GM12878 (cell line): ENCODE measurements around the gene HIF1AN. TPM values are rescaled to one million over a fixed set of nuclear protein-coding genes. Genes with fewer than 3 reads are reported as not detected.

Experiments used
- ATAC-seq: fragments of 200-7000 bp; cut with Tn5 transposase; 3 replicates; pipeline ENCODE4 v1.9.1; 2020; ENCODE audit warnings: mild to moderate bottlenecking, moderate library complexity
- BruUV-seq: library from RNA; stranded (reverse); fragments of 400-500 nt; replicated peaks from 2 replicates; lab custom pipeline; 2021; lab: Mats Ljungman, UMichigan
- CTCF ChIA-PET: fragments of 300-600 bp; sonication (Branson Sonifier 250); formaldehyde crosslinking; extraction: SDS; loops from one replicate; lab custom pipeline; 2021; ENCODE audit warnings: inconsistent platforms; lab: Yijun Ruan, JAX
- POLR2A ChIA-PET: fragments of 350-600 bp; formaldehyde crosslinking; extraction: SDS; loops from one replicate; lab custom pipeline; 2021; ENCODE audit warnings: inconsistent platforms; lab: Charles Lee
- RAD21 ChIA-PET: fragments of 300-600 bp; sonication (Branson Sonifier 250); formaldehyde crosslinking; loops from one replicate; lab custom pipeline; 2023; ENCODE audit warnings: antibody characterized with exemption; ENCODE audit not compliant: unreplicated experiment; lab: Charles Lee
- SMC1A ChIA-PET: fragments of 300-600 bp; sonication (Branson Sonifier 250); formaldehyde crosslinking; loops from one replicate; lab custom pipeline; 2023; ENCODE audit not compliant: unreplicated experiment, uncharacterized antibody; lab: Charles Lee
- DNase-seq: peaks from one replicate; pipeline ENCODE4 v3.0.0-alpha.2; 2011; ENCODE audit warnings: low read depth, low spot score
- FAIRE-seq: peaks from 3 replicates; lab custom pipeline; 2011; peaks lifted over from hg19 to GRCh38; lab: Jason Lieb, UNC
- H2AFZ ChIP-seq: 2 replicates; pipeline ENCODE4 v1.6.0; 2011; ENCODE audit warnings: low read depth, low read length, control low read depth; ENCODE audit not compliant: control insufficient read depth
- H3K27ac ChIP-seq: 2 replicates; pipeline ENCODE4 v1.5.1; 2011; ENCODE audit warnings: control low read depth; ENCODE audit not compliant: control insufficient read depth, insufficient read depth
- H3K27me3 ChIP-seq, 2 experiments: replicated peaks in 1 of 2; 2 replicates each; pipeline versions ENCODE4 v1.6.0 to v1.6.1; 2011; ENCODE audit warnings: low read length in 1 of 2; ENCODE audit not compliant: control insufficient read depth in 2 of 2, insufficient read depth in 2 of 2
- H3K36me3 ChIP-seq, 2 experiments: 2 replicates each; pipeline ENCODE4 v1.5.1; 2011; ENCODE audit warnings: low read length in 1 of 2; ENCODE audit not compliant: control insufficient read depth in 2 of 2, insufficient read depth in 2 of 2
- H3K4me1 ChIP-seq: 2 replicates; pipeline ENCODE4 v1.6.1; 2011; ENCODE audit warnings: mild to moderate bottlenecking, low read length, moderate library complexity, mixed read lengths; ENCODE audit not compliant: control insufficient read depth, insufficient read depth
- H3K4me2 ChIP-seq: 2 replicates; pipeline ENCODE4 v1.6.0; 2011; ENCODE audit warnings: control low read depth; ENCODE audit not compliant: control insufficient read depth, insufficient read depth
- H3K4me3 ChIP-seq: fragments of 200-600 bp; sonication (generic); 2 replicates; pipeline ENCODE4 v1.5.1; 2016
- H3K79me2 ChIP-seq: 2 replicates; pipeline ENCODE4 v1.6.0; 2011; ENCODE audit warnings: low read length; ENCODE audit not compliant: control insufficient read depth, insufficient read depth
- H3K9ac ChIP-seq: 2 replicates; pipeline ENCODE4 v1.8.0; 2011; ENCODE audit warnings: low read length, control low read depth, mixed read lengths; ENCODE audit not compliant: control insufficient read depth, insufficient read depth
- H3K9me3 ChIP-seq: replicated peaks from 3 replicates; pipeline ENCODE4 v1.5.1; 2011; ENCODE audit warnings: mild to moderate bottlenecking, low read length; ENCODE audit not compliant: control insufficient read depth, insufficient read depth
- H4K20me1 ChIP-seq: 2 replicates; pipeline ENCODE4 v1.6.0; 2011; ENCODE audit not compliant: control insufficient read depth, insufficient read depth
- CEBPB ChIP-seq, 2 experiments: fragments of 150-350 bp in 1 of 2; IDR thresholded peaks; 2 replicates each; pipeline ENCODE4 v1.6.1; 2012 to 2014; ENCODE audit warnings: low read depth in 2 of 2, low read length in 2 of 2, borderline replicate concordance in 1 of 2, inconsistent platforms in 1 of 2
- CHD4 ChIP-seq: fragments of 200-600 bp; sonication (generic); IDR thresholded peaks from 2 replicates; pipeline ENCODE4 v1.6.1; 2016; ENCODE audit warnings: mild to moderate bottlenecking
- FOXK2 ChIP-seq: fragments of 450-650 bp; IDR thresholded peaks from 2 replicates; pipeline ENCODE4 v1.6.1; 2017; ENCODE audit warnings: mild to moderate bottlenecking, moderate library complexity
- NFYB ChIP-seq: IDR thresholded peaks from 2 replicates; pipeline ENCODE4 v1.6.1; 2011; ENCODE audit warnings: low read depth, mild to moderate bottlenecking, low read length, improper control_type of control experiment, moderate library complexity; ENCODE audit not compliant: insufficient read depth
- PAX5 ChIP-seq: IDR thresholded peaks from 2 replicates; pipeline ENCODE4 v1.6.1; 2011; ENCODE audit warnings: low read depth, low read length, borderline replicate concordance
- WGBS: methylation state at CpG from one replicate; pipeline ENCODE4 v1.1.6; 2016; ENCODE audit warnings: low lambda C conversion rate; ENCODE audit not compliant: insufficient replicate concordance, insufficient coverage; ENCODE audit errors: missing lambda C conversion rate; 5-methylcytosine and 5-hydroxymethylcytosine counted together
- in situ Hi-C: fragments of 300-500 bp; cut with MboI; formaldehyde crosslinking; loops from 9 replicates; pipeline ENCODE4 v1.14.3; 2018; ENCODE audit warnings: mixed read lengths
- intact Hi-C: fragments of 100-400 bp; cut with micrococcal nuclease; formaldehyde crosslinking; loops from one replicate; pipeline ENCODE4 v1.14.2; 2022; ENCODE audit not compliant: unreplicated experiment
- polyA plus RNA-seq, 11 experiments: library from polyadenylated mRNA; depleted of rRNA in 4 of 11; unstranded in 6 of 11; stranded (reverse) in 5 of 11; fragments of >200 nt; fragmentation: Nextera tagmentation in 4 of 11; fragmentation: Illumina TruSeq in 1 of 11; extraction: Ambion mirVana in 4 of 11; extraction: Trizol in 1 of 11; gene quantifications; 1 replicate in 1 of 11; 2 replicates in 10 of 11; pipeline versions ENCODE4 v1.2.1 to v1.2.3, GENCODE V29; 2011 to 2016; ENCODE audit warnings: inconsistent platforms in 2 of 11, missing spikeins in 2 of 11, low read depth in 1 of 11
- total RNA-seq, 4 experiments: library from RNA; depleted of rRNA in 3 of 4; stranded (reverse); fragments of >200 nt in 3 of 4; fragmentation: Illumina TruSeq in 1 of 4; extraction: Trizol in 1 of 4; gene quantifications; 2 replicates each; pipeline versions ENCODE4 v1.2.1 to v1.2.3, GENCODE V29; 2013 to 2021
- TF ChIP-seq, protein P1 (sequence below): fragments of 450-650 bp; IDR thresholded peaks from 2 replicates; pipeline ENCODE4 v1.6.1; 2016; ENCODE audit warnings: mild to moderate bottlenecking

Gene HIF1AN
- total and polyA plus RNA-seq, 10 of the 15 experiments (the other 5 are each of a cell fraction or from before 2014, with no cell fraction given) = 1.9 to 37.2 (median 15.2) TPM

DNA sequence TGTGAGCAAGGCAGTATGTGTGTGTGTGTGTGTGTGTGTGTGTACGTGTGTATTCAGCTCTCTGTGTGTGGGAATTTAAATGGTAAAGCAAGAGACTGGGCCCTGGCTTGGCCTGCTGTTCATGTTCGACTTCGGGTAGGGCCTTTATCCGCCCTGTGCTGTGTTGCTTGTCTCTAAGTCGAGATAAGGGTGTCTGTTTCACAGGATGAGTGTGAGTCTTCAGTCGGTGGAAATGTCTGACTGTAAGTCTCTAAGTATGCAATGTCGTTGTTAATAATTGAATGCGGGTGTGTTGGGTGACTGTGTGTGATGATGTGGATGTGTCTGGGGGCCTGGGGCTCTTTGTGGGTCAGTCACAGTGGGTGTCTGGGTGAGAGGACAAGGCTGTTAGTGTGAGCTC lies 34.8 kb downstream of the HIF1AN start:
- no peak overlapping the region for H3K4me3 ChIP-seq
- FAIRE-seq = no peak
- no peak overlapping the region for H3K27ac ChIP-seq
- BruUV-seq = no TSS peak
- TF ChIP-seq, protein P1, sequence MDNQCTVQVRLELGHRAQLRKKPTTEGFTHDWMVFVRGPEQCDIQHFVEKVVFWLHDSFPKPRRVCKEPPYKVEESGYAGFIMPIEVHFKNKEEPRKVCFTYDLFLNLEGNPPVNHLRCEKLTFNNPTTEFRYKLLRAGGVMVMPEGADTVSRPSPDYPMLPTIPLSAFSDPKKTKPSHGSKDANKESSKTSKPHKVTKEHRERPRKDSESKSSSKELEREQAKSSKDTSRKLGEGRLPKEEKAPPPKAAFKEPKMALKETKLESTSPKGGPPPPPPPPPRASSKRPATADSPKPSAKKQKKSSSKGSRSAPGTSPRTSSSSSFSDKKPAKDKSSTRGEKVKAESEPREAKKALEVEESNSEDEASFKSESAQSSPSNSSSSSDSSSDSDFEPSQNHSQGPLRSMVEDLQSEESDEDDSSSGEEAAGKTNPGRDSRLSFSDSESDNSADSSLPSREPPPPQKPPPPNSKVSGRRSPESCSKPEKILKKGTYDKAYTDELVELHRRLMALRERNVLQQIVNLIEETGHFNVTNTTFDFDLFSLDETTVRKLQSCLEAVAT = 0 out of 2 replicates have a peak, but pooled peaks have one; percentile 27
- TF ChIP-seq CEBPB (IDR thresholded peaks at IDR 0.05; ENCODE audit: borderline replicate concordance in 1 of 2, low read depth in 2 of 2, low read length in 2 of 2) (no peak), FOXK2 (no peak), CHD4 (no peak), PAX5 (no peak), NFYB (no peak)
- H3K36me3 ChIP-seq = no peaks in the 10 kb centered on the region
- CTCF ChIA-PET = interaction anchor here (1.1 to 2.9 kb wide), 7 partner anchors 9 to 88 kb away, joined by 3 to 15 read pairs (median 4); partner anchors contain the start of gene HIF1AN
- in situ Hi-C loops (no loop called here), intact Hi-C loops (no loop called here)
- no peak overlapping the region for H2AFZ ChIP-seq
- no peak for ATAC-seq
- POLR2A ChIA-PET = no interaction called here
- no peaks in the 10 kb centered on the region for H4K20me1 ChIP-seq
- no peaks in the 10 kb centered on the region for H3K9me3 ChIP-seq
- RAD21 ChIA-PET = interaction anchor here (1.3 kb wide), 1 partner anchor 173 kb away, joined by 4 read pairs; no protein-coding TSS in a partner anchor
- DNase-seq = no peak
- no peaks in the 10 kb centered on the region for H3K4me1 ChIP-seq
- H3K79me2 ChIP-seq = no peaks in the 10 kb centered on the region
- H3K27me3 ChIP-seq = peaks cover 7% of the 10 kb centered on the region in 2 experiments; a peak in 2 of 4 replicates
- H3K9ac ChIP-seq = no peak overlapping the region
- WGBS = 32% methylated on average over 8 of the region's 8 CpGs
- SMC1A ChIA-PET = interaction anchor here (1.0 kb wide), 1 partner anchor 308 kb away, joined by 3 read pairs; no protein-coding TSS in a partner anchor
- no peak overlapping the region for H3K4me2 ChIP-seq
